Stimulated activated CD8-positive, alpha-beta memory T cell treated with anti-CD3 and anti-CD28 coated beads, Interleukin-4, amount 100 ng/mL, for 4 hours (primary cell): ENCODE measurements around the gene PPP2R2B.
"Not testable (repeated sequence)": the region's sequence is repeated elsewhere in the genome, so short reads cannot be mapped to it uniquely, and the experiment has no call there.

Experiments
- DNase-seq, 2 donors: peaks; one replicate each; pipeline ENCODE4 v3.0.0-alpha.2; 2020; ENCODE audit warnings: low read depth in 2 of 2, low spot score in 1 of 2

The PPP2R2B gene

DNA sequence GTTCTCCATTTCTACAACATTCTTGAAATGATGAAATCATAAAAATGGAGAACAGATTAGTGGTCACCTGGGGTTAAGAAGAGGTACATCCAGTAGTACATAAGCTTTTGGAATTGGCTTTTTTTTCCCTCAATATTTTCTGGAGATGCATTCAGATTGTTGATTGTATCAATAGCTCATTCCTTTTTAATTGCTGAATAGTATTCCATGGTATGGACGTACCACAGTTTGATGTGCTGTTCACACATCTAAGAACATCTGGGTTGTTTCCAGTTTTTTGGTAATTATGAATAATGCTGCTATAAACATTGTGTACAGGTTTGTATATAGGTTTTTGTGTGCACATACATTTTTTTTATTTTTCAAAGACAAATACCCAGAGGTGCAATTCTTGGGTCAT lies 130.0 kb downstream of the PPP2R2B start:
- DNase-seq, result no peak

DNA sequence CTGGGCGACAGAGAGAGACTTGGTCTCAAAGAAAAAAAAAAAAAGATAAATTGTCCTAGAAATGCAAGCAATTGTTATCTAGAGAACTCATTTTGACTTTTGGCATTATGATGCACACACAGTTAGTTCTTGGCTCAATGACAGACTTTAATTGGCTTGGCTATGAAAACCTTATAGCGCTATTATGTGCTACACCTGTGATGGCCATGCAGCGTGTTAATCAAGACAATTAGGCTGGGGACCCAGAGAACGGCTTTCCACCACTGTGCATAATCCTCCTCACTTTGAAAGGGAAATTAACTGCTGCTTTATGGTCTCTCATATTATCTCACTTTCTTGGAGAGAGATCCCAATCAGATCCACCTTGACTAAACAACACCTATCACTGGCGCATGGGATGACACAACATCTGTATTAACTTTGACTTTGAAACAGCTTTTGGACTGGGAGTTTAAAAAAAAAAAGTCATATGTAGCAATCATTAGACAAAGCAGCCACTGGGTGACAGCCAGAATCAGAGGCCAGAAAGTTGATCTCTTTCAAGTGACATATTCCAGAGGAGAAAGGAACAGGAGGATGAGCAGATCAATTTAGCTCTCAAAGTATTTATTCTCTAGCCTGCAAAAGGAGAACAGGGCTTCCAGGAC lies 132.5 kb downstream of the PPP2R2B start:
- DNase-seq, result no peak

DNA sequence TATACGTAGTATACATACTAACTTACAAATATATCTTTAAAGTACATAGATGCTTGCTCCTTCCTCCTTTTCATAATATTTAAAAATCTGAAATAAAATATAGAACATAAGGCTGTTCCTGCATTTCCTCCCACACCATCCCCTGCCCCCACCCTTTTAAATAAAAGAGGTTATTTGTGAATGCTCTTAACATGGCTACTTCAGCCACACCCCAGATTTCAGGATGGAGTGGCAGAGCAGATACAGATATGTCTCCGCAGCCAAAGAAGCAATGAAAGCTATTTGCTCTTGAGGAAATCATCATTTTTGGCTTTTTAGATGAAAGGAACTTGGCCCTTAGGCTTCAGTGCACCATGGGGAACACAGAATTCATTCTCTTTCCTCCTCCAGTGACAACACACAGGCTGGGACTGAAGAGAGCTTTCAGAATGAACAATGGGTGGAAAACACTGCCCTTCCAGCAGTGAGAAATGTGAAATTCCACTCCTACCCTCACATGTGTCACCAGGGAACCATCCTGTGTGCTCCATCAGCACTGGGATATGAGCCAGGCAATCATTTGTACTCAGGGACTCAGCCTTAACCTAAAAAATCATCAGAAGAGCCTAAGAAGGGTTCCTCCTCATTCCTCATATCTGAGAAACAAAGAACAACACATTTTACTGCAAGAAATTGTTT lies 134.3 kb downstream of the PPP2R2B start:
- DNase-seq, result no peak

DNA sequence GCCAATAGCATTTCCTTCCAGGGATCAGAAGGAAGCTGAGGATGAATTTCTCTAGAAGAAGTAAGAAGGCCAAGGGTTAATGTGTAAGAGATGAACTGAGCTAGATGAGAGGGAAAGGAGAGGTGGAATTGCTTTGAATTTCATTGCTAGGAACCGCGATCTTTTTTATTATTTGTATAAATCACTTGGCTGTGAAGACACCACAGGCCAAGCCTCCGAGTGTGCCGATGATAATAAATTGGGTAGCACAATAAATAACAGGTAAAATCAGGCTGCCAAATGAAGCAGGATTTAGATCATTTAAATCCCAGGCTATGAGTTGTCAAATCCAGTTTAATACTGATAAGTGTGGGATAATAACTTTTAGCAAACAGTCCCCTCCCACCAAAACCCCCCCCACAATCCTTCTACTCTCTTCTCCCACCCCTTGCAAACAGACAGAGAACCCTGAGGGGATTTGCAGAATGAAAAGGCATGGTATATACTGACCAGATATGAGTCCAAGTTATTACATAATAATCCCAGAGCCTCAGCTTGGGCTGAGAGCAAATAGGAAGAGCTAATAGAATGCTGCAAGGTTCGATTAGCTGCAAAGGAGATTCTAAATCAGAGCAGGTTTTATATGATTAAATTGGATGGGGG lies 143.5 kb downstream of the PPP2R2B start:
- DNase-seq, result no peak

DNA sequence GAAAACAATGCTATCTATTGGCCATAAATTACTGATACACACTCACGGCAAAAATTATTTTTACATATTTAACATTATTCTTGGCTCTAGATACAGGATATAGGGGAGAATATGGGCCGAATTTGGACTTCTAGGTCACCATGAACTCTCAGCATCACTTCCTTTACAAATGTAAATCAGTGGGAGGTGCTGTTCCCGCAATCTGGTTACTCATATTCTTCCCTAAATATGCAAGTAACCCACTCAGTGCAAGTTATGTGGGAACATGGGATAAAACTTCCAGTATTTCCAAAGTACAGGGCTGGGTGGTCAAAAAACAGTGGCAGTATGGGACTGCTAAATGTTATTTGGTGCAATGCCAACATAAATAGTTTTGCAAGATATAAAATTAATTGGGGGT lies 145.6 kb downstream of the PPP2R2B start:
- no peak for DNase-seq

DNA sequence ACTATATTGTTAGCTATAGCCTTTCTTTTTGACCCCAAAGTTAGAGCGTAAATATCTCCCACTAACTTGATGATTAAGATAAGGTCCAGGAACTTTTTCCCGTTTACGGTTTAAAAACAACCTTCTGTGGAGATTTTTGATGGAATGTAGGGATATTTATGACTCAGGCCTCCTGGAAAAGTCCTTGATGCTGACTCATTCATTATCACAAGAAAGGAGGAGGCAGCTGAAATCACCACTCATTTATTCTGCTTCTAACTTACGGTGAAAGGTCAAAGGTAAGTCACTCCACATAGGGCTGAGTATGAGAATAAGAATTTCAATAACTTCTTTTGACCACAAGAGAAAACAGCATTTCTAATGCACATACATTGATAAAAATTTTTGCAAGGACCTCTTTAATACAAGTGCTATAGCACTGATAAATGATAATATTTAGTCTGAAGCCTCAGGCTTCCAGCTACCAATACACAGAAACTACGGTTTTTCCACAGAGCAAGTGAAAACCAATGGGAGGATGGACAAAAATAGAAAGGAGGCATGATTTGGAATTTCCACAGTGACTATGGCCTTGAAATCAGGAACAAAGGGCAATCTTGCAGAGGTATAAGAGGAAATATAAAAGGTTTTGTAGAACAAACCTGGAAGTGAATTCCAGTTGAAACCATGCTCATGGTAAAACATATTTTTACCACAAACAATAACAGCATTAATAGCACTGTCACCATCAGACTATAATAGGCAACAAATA lies 146.5 kb downstream of the PPP2R2B start:
- no peak for DNase-seq

DNA sequence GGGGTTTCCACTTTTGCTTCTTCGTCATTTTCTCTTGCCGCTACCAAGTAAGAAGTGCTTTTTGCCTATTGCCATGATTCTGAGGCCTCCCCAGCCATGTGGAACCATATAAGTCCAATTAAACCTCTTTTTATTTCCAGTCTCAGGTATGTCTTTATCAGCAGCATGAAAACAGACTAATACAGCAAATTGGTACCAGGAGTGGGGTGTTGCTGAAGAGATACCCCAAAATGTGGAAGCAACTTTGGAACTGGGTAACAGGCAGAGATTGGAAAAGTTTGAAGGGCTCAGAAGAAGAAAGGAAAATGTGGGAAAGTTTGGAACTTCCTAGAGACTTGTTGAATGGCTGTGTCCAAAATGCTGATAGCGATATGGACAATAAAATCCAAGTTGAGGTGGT lies 149.8 kb downstream of the PPP2R2B start:
- not testable (repeated sequence) for DNase-seq

DNA sequence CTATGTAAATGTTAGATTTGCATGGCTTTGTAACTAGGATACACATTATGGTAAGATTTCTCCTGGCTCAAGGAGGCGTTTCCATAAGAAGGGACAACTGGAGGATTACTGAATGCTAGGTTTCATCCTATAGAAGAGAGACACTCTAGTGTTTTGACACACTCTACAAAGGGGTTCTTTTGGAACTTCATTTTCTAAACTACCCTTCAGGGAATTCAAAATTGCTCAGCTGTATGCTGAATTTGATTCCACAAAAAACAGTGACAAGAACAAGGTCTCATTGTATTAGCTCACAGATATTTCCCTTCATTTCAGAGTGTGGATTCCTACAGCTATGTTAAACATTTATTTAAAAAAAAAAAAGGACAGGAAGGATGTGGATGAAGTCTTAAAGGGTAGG lies 151.7 kb downstream of the PPP2R2B start:
- DNase-seq, result no peak

DNA sequence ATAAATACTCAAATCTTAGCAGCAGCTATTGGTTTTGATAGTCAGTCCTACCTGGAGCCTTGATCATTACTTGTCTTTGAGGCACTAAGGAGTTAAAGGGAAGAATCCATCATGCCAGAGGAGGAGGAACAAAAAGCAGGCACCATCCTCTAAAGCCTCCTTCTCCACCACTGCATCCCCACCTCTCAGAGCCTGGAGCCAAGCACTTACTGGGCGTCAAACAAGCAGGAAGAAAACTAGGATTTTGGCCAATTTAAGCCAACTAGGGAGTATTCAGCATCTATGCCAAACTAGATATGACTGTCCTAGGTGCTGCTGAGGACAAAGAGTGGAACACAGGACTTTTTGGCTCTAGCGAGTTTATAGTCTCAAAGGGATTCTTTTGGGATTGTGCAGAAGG lies 152.5 kb downstream of the PPP2R2B start:
- no peak for DNase-seq

DNA sequence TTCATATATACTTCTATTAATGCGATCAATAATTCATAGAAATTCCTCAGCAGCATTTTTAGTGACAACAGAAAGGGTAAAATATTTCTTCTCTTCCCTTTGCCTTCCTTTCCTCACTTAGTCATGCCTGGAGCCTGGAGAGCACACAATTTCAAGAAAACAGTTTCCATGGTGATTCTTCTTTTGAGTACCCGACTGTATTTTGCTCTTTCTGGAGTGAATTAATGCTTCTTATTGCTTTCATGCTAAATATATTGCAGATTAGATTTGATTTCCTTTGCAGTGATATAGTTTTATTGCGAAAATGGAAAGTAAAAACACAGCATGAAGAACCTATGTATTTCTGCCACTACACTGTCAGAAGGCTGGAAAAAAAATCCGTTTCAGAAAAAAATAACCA lies 153.5 kb downstream of the PPP2R2B start:
- no peak for DNase-seq

DNA sequence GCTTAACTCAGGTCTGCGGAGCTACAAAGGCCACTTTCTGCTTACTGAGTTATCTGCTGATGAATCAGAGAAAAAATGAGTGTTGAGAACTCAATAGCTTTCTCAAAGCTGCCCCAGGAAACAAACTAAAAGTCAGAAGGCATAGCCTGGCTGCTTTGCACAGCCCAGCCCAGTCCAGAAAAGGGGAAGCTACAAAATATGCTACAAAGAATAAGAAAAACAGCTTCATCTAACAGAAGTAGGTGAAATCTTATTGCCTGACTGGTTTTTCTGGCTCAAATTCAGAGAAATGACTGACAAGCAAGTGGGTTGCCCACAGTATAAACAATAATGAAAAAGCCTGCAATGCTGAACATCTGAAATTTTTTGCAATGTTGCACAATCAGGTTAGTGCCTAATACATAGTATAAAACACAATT lies 156.2 kb downstream of the PPP2R2B start:
- no peak for DNase-seq

DNA sequence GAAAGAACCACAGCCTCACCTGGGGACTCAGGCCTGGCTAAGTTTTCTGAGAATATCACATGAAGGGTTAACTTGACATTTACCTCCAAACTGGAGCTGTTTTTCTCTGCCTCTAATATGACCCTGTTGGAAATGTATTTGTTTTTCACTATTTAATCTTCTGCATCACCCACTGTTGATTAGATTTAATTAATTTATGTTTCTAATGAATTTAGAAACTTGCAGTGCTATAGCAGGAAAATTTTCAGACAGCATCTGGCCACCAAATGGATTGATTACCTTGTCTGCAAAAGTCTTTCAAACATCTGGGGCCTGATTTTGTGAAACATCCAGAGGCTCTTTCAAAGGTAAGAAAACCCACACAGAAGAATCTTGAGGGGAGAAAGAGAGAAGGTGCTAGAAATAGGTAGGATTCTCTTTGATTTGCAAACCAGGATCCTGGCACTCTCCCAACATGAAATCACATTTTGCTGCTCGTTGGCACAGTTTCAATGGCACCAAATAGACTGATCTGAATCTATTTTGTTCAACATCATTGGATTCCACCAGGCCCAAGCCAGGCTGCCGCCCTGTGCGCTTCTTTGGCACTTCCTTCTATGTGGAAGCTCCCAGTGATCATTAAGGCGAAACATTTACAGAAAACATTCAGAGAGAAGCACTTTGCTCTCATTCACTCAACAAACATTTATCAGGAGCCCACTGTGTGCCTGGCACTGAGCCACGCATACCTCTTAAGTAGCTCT lies 157.3 kb downstream of the PPP2R2B start:
- DNase-seq, result no peak

DNA sequence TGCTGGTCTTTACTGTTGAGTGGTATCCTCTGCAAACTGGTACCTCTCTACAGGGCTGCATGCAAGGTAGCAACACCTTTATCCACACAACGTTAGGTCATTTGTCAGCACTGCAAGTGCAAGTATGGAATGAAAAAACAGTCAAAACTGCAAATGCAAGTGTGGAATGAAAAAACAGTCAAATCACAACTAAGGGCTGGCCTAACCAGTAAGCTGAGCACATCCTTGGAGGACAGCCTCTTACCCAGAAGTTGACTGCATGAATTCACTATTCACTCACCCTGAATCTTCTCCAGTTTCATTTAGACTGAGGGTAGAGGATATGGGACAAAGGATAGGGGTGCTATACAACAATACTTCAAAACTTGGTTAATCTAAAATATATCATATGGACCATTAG lies 158.4 kb downstream of the PPP2R2B start:
- no peak for DNase-seq

DNA sequence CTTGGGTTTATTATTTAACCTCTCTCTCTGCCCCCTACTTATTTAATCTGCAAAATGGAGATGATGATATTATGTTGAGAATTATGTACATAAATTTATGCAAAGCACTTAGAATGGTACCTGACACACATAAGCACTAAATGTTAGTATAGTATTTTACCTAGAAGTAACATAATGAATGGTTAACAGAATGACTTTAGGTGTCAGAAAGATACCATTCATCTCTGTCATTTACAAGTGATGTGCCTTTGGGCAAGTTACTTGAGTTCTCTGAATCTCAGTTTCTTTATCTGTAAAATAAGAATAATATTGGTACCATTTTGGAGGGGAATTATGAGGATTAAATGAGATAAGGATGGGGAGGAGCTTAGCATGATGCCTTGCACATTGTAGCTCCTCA lies 159.4 kb downstream of the PPP2R2B start:
- DNase-seq, result no peak

DNA sequence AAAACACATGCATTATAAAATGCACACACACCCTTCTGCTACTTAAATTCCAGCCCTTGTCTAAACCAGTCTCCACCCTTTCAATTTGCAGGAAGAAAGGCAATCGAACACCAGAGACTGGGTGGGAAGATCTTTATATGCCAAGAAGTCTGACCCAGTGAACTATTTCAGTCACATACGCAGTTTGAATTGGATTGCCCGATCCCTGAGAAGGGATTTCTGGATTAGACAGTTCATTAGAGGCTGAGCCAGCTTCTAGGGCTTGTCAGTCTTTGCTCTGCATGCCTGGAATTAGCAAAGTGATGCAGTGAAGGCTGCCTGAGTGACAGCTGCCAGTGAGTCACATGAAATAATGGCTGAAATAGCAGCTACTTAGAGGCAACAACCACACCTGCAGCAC lies 159.9 kb downstream of the PPP2R2B start:
- no peak for DNase-seq

DNA sequence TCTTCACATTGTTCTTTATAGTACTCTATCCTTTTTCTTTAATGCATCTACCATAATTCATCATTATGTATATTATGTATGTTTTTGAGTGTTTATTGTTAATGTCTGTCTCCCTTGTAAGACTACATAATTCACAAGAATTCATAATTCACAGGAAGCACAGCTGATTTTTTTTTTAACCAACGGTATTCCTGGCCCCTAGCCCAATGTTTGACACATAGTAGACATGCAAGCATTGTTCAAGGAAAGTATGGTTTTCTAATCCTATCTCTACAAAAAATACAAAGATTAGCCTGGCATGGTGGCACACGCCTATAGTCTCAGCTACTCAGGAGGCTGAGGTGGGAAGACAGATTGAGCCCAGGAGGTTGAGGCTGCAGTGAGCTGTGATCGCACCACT lies 160.6 kb downstream of the PPP2R2B start:
- DNase-seq, result no peak

DNA sequence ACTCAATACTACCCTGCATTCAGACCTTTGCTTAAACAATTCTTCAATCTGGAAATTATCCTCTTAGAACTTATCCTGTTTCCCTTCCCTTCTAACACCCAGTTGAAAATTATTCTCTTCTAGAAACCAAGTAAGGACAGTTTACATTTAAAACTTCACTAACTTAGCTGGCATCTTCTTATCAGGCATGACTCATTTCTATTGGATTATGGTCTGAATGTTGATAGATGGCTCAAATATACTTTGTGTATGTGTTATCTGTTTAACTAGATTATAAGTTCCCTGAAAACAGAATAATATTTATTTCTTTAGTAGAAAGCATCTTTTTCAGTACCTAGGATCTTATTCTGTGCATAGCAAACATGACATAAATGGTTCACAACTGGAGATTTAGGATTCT lies 161.9 kb downstream of the PPP2R2B start:
- DNase-seq, result no peak

DNA sequence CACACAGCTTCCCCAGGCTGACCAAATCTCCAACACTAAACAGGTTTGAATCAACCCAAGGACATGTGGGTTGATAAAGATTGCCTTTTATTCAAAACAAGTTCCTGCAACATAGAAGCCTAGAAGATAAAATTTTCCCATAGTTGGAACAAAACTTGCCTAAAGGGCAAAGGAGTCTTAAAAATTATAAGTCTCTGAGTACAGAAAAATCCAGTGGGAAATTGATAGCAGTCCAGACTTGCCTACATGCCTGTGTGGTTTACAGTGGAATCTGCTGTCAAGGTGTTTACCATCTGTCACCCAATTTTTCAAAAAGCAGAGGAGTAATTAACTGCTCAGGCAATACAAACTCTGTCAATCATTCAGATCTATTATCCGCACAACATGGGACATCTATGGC lies 168.2 kb downstream of the PPP2R2B start:
- no peak for DNase-seq

DNA sequence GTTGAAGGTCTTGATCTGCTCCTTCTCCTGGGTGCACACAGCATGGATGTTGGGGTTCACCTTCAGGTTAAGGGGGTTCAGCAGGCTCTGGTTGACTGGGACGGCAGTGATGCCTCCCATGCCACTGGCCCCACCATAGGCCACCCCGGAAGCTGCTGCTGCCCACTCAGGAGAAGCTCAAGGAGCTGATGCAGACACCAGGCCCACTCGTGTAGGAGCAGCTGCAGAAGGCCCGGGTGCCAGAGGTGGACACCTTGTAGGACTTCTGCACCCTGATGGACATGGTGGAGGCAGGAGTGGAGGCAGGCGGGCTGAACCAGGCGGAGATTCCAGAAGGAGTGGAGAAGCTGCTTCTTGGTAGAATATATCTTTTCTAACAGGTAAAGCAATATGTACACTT lies 171.2 kb downstream of the PPP2R2B start:
- DNase-seq, result no peak

DNA sequence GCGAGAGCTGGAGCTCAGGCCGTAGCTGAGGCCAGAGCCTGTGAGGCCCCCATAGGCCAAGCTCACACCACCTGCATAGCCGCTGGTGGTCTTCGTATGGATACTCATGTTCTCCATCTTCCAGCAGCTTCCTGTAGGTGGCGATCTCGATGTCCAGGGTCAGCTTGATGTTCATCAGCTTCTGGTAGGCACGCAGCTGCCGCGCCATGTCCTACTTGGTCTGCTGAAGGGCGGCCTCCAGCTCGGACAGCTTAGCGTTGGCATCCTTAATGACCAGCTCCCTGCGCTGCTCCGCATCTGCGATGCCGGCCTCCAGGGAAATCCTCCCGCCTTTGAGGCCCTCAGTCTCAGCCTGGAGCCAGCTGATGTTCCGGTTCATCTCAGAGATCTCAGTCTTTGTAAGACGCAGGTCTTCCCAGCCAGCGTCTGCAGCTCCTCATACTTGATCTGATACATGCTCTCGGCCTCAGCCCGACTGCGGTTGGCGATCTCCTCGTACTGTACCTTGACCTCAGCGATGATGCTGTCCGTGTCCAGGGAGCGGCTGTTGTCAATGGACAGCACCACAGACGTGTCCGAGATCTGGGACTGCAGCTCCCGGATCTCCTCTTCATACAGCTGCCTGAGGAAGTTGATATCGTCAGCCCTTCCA lies 172.1 kb downstream of the PPP2R2B start:
- no peak for DNase-seq
